Activated CD4-positive, alpha-beta T cell treated with anti-CD3 and anti-CD28 coated beads, Interleukin-2, amount 50 U/mL, for 48 hours (primary cell): Measurements from ENCODE around the gene HARS2.
"Not testable (repeated sequence)": the region's sequence is repeated elsewhere in the genome, so short reads cannot be mapped to it uniquely, and the experiment has no call there.

Source experiments
- DNase-seq, 2 experiments: peaks; one replicate each; pipeline ENCODE4 v3.0.0-alpha.2; 2020

HARS2 gene, protein sequence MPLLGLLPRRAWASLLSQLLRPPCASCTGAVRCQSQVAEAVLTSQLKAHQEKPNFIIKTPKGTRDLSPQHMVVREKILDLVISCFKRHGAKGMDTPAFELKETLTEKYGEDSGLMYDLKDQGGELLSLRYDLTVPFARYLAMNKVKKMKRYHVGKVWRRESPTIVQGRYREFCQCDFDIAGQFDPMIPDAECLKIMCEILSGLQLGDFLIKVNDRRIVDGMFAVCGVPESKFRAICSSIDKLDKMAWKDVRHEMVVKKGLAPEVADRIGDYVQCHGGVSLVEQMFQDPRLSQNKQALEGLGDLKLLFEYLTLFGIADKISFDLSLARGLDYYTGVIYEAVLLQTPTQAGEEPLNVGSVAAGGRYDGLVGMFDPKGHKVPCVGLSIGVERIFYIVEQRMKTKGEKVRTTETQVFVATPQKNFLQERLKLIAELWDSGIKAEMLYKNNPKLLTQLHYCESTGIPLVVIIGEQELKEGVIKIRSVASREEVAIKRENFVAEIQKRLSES

DNA sequence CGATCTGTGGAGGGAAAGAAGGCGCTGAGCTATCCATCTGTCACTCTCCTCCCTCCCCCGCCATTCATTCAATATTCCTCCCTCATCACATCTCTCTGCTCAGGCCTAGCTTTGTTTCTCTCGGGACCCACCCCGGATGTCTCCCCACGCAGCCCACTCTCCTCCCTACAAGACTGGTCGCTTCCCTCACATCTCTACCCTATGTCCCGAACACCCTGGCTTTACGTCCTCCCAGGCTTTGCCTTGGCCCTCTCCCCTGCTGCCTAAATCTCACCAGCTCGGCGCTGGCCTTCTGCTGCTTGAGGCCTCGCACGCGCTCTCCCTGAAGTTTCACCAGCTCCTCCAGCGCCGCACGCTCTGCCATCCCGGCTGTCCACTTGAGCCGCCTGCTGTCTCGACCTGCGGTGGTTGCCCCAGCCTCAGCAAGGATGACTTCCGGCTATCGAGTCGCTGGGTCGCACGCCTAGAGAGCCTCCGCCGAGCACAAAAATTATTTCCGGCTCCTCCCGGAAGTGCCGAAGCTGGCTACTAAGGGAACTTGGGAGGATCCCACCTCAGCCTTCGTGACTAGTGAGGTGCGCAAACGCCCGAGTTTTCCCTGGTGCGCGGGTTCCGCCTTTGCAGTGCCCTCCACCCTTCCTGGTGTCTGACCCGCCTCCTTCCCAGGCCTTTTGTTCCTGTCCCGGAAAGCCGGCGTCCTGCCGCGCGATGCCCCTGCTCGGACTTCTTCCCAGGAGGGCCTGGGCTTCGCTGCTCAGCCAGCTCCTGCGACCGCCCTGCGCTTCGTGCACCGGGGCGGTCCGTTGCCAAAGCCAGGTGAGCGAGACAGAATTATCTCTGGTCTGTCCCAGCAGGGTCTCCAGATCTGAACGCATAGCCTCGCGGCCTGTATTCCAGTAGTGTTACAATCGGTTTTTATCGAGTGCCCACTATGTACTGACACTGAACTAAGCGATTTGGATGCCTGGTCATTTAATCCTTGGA, at the start of gene HARS2, which contains the start of gene HARS1:
TSS of gene HARS2 (plus strand) at position 515 of the 984 bp plus-strand sequence. CDS start at position 709, 194 bp downstream.
TSS of gene HARS1 (minus strand) at position 430 of the 984 bp plus-strand sequence. CDS start at position 364, 66 bp downstream.
- DNase-seq, result peak; percentile 82 to 90

DNA sequence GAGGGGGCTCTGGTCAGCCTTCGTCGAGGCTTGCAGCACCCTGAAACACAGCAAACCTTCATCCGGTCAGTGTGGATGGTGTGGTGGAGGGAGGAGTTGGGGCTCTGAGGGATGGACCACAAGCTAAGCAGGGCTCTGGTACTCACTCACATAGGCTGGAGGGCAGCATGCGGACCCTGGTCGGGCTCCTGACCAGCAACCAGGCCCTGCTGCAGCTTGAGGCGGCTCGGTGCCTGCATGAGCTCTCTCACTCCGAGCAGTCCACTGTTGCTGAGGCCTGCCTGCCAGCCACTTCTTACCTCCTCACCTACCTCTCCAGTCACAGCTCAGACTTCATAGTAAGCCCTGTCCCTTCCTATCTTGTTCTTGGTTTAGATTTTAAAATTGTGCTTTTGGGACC, 49.5 kb upstream of the HARS2 start:
- DNase-seq, result no peak

DNA sequence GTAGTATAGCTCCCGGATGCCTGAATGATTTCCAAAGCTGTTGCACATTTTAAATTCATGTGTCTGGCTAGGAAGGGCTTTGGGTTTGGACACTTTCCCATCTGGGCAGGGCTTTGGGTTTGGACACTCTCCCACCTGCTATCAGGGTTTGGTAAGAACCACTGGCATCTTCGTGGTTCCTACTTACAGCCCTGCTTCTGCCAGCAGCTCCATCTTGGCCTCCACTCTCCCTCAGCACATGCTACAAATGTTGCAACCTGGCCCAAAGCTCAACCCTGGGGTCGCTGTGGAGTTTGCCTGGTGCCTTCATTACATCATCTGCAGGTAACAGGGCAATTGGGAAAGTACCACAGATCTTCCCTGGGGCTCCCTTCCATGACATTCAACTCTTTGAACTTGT, 48.5 kb upstream of the HARS2 start:
- DNase-seq, result no peak

DNA sequence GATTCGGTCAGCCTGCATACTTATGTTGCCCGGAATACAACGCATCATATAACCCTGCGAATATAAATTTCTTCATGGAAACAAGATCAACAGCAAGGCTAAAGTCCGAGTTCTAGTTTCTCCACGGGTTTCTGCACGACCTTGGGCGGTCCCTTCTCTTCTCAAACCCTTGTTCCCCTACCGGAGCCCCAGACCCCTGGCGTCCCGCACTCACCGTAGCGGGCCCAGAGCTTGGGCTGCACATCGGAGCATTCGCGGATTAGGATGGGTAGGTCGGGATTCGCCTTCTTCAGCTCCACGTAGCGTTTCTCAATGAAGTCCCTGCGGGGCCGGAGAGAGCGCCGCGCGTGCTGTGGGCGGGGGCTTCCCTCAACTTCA, 44.2 kb upstream of the HARS2 start:
- no peak for DNase-seq

DNA sequence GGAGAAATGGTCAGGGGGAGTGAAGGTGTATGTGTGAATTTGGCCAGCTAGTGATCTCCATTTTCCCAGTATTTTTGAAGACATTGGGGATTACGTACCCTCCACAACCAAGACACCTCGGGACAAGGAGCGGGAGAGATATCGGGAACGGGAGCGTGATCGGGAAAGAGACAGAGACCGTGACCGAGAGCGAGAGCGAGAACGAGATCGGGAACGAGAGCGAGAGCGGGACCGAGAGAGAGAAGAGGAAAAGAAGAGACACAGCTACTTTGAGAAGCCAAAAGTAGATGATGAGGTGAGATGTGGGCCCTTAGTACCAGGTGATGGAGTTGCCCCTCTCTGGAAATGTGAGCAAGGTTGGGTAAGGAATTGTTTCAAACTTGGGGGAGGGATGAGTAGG, 32.4 kb upstream of the HARS2 start:
- no peak for DNase-seq

DNA sequence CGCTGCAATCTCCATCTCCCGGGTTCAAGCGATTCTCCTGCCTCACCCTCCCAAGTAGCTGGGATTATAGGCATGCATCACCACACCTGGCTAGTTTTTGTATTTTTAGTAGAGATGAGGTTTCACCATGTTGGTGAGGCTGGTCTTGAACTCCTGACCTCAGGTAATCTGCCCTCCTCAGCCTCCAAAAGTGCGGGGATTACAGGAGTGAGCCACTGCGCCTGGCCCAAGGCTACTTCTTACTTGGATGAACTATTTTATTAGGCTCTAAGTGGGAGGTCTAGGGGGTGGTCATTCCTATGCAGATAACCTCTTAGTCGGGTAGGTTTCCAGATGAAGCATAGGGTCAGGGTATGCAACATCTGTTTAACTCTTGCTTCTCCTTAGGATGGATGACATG, 30.9 kb upstream of the HARS2 start:
- DNase-seq, result not testable (repeated sequence)

DNA sequence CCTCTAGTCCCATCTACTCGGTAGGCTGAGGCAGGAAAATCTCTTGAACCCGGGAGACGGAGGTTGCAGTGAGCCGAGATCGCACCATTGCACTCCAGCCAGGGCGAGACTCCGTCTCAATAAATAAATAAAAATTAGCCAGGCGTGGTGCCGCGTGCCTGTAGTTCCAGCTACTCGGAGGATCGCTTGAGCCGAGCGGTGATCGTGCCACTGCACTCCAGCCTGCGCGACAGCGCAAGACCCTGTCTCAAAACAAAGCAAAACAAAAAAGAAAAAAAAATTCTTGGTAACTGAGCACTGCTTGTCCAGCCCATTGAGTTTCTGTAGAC, 27.3 kb upstream of the HARS2 start:
- no peak for DNase-seq

DNA sequence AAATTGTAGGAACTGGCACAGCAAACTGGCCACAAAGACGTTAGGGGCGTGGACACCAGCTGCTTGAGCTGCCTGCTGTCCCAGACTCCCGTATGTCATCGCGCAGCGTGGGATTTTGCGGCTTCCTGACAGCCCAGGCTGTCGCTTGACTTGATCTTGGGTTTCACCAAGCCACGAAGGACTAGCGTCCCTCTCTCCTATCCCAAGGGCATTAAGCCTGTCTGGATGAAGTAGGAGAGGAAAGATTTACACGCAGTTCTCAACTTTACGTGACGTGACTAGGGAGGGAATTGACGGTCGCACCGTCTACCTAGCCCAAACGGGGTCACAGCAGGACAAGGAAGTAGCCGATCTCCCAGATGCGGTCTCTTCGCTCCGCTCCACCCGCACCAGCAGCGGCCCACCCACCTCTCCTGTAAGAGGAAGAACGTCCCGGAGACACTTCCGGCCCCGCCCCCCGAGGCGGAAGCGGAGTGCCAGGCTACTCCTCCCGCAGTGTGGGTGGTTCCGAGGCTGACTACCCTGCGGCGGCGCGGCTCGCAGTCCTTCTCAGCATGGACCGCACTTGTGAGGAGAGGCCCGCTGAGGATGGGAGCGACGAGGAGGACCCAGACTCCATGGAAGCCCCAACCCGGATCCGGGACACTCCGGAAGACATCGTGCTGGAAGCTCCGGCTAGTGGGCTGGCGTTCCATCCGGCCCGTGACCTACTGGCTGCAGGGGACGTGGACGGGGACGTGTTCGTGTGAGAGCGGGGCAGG, 26.7 kb upstream of the HARS2 start, which contains the start of gene WDR55:
TSS of gene WDR55 (plus strand) at position 546 of the 761 bp plus-strand sequence. CDS start at position 555, 9 bp downstream.
- DNase-seq, result peak; percentile 97 to 98

DNA sequence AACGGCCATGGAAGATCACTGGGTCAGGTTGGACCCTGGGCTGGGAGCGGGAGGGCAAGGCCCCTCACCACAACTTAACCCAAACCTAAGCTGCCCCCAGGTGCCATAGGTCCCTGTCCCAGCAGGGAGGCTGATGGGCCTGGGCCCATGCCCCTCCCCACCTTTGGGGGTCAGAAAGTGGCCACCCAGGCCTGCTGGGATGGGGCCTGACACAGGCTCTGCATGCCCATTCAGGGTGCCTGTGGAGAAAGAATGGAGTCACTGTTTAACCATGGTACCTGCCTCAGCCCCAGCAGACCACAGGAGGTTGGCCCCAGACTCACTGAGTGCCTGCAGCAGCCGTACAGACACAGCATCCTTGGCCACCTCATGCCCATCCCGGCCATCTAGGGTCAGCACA, 20.2 kb upstream of the HARS2 start:
- DNase-seq, result not testable (repeated sequence)

DNA sequence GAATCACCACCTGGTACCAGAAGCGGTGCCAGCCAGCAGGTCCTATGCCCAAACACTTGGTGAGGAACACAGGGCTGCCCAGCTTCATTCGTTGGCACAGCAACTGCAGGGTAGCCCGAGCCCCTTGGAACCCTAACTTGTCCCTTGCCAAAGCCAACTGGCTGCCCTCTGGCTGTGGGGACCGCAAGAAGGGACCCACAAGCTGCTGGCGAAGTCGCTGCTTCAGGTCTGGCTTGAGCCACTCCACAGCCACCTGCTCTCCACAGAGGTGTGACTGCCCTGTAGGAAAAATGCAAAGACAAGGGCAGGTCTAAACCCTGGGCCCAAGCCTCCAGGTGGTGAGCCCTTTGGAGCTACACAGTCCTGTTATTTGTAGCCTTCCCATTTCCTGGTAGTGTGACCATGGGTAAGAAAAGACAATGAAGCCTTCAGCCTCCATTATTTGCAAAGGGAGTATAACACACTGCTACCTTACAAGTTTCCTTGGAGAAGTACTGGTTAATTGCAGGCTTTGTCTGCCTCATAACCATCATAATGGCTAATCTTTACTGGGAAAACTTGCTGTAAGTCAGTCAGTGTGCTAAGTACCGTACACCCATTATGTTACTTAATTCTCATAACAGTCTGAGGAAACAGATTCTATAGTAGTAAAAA, 19.7 kb upstream of the HARS2 start:
- DNase-seq, result no peak

DNA sequence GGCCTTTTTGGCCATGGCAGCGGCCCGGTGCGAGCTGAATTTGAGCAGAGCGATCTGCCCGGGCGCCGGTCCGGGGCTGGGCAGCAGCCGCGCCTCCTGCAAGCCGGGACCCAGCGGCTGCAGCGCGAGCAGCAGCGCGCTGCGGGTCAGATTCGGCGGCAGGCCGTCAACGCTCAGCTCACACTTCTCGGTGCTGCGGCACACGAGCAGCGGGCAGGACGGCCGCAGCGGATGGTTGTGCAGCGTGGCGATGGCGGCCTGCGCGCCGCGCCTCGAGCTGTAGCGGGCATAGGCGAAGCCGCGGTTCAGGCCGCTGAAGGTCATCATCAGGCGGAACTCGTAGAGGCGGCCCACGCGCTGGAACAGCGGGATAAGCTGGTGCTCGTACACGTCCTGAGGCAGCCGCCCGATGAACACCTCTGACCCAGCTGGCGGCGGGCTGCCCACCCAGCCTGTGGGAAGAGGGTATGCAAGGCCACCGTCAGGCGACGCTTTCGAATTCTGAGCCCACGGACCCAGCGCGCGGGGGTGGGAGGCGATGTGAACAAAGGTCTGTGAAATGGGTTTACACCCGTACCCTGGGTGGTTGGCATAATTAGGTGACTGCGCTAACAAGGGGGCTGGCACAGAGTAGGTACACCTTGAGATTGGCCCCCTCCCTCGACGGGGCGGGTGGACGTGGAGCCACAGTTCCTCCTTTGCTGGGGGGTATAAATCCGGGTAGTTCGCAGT, 18.6 kb upstream of the HARS2 start:
- DNase-seq, result peak in 1 of 2 experiments; percentile 27

DNA sequence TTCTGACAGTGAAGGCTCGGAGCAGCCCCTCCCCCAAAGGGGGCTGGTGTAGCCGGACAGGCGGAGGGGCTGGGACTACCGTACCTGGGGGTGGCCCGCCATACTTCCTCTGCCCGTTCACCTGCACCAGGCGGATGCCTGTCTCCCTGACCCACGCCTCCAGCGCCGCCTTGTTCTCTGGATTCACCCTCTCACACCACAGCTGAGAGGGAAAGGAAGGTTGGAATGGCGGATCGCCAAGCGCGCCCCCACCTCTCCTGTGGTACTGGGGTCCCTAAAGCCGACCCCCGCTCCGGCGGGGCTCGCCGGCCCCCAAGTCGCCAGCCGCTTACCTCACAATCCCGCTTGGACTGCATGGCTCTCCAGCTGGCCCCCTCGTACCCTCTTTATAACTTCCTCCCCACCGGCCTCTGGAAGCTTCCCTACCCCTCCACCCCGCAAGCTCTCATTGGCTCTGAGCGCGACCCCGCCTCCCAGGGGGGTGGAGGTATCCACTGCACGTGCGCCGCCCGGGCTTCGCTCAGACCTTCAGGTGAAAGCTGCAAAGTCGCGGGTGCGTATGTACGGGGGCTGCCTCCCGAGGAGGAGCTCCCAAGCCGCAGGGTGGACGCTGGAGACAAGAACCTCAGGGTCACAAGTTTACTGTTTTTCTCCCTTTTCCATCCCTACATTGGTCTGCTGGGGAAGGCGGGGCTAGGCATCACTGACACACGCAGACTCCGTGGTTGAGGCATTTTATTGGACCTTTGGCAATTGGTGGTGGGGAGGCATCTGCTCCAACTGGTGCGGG, 17.9 kb upstream of the HARS2 start, which contains the start of gene DND1:
TSS of gene DND1 (minus strand) at position 390 of the 790 bp plus-strand sequence. CDS start at position 356, 34 bp downstream.
- DNase-seq, result no peak

DNA sequence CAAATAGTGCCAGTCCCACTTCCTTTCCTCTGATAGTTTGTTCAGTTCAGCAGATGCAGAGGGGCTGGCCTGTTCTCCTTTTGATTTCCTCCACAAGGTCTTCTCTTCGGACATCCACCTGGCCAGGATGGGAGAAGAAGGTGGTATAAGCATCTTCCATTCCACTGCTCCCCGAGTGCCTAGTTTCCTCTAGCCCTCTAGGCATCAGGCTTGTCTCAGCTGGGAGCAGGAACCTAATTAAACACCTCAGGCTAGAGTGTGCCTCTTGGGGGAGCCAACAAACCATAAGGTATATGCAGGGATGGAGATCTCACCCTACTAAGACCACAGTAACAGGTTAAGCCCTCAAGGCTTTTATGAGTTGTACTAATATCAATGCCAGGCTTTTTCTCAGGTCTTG, 17.0 kb upstream of the HARS2 start:
- DNase-seq, result no peak

DNA sequence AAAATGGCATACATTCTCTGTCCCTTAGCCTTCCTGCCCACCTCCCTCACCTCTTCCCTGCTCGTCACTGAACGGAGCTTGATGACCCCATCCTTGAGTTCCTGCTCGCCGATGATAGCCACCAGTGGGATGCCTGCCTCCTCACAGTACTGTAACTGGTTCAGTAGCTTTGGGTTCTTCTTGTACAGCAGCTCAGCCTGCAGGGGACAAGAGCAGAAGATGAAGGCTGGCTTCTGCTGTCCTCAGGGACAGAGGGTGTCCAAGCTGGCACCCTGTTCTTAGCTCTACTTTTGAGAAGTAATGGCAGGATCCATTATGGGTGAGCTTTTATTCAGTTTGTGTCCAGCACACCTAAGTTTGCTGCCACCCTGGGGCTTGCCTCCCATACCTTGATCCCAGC, 16.6 kb upstream of the HARS2 start:
- DNase-seq, result no peak

DNA sequence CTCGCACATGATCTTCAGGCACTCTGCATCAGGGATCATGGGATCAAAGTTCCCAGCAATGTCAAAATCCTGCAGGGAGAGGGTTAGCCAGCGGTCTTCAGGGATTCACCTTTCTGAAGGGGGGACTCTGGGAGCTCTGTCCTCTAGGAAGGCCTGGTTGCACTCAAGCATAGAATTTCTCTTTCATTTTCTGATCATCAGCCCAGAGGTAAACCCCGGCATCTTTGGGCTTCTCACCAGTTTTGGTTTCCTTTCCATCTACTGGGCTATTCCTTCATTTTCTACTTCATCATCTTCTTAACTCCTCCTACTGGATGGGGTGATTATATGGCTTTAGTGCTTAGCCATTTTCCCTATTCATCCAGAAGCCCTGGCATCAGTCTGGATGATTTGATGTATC, 13.3 kb upstream of the HARS2 start:
- DNase-seq, result no peak

DNA sequence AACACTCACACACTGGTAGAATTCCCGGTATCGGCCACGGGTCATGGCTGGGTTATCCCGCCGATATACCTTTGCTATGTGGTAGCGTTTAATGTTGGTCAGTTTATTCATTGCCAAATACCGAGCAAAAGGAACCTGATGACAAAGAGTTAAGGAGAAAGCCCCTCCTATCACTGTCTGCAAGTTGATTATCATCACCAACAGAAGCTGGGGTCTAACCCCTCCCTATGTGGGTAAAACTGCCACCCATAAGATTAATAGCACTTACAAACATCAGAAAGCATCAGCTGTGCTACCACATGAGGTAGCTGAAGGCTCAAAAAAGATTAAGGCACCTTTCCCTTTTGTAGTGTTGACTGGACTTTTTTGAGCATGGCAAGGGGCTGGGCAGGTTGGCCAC, 12.3 kb upstream of the HARS2 start:
- no peak for DNase-seq

DNA sequence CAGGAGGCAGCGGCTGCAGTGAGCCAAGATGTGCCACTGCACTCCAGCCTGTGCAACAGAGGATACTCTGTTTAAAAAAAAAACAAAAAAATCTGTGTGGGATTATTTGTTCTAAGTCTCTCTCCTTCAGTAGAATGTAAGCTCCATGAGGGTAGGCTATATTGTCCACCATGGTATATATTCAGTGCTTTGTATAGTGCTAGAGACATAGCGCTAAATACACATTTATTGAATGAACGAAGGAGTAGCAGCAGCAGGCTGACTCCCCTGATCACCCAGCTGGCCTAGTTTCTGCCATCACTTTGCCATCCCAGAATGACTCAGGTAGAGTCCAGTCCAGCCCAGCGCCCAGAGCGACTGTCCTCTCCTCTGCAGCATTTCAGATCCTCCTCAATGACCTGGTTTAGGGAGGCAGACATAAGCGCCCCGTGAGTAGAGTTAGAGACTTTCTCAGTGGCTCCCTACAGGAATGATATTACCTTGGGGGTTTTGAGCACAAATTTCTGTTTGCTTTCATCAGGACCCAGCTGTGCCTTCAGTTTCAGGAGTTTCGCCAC, 801 bp upstream of the HARS2 start:
- no peak for DNase-seq

DNA sequence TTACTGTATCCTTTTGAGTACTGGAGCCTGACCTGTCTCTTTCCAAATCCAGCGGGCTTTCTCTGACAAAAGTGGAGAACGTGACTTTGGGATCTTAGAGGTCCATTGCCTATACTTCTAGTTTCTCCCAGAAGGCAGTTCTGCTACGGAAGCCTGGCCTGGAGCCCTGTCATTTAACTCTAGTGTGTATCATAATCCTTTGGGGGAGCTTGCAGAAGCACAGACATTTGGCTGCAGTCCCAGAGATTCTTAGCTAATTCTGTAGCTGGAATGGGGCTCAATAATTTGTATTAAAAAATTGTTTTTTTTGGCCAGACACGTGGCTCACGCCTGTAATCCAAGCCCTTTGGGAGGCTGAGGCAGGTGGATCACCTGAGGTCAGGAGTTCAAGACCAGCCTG, 3.0 kb downstream of the HARS2 start:
- no peak for DNase-seq

DNA sequence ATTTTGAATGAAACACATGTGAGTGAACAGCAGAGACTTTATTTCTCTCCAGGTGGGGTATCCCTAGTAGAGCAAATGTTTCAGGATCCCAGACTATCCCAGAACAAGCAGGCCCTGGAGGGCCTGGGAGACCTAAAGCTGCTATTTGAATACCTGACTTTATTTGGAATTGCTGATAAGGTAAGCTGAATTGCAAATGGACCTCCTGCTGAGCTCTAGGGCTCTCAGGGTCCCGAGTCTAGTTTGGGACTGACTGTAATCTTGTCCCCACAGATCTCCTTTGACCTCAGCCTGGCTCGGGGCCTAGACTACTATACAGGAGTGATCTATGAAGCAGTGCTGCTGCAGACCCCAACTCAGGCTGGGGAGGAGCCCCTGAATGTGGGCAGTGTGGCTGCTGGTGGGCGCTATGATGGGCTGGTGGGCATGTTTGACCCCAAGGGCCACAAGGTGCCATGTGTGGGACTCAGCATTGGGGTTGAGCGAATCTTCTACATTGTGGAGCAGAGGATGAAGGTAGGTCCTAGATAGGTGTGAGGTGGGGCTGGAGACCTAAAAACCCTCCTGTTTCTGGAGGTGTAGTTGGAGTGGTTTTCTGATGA, 5.7 kb downstream of the HARS2 start:
- no peak for DNase-seq
